ENCODE results near the gene ZYG11A.

ZYG11A gene

DNA sequence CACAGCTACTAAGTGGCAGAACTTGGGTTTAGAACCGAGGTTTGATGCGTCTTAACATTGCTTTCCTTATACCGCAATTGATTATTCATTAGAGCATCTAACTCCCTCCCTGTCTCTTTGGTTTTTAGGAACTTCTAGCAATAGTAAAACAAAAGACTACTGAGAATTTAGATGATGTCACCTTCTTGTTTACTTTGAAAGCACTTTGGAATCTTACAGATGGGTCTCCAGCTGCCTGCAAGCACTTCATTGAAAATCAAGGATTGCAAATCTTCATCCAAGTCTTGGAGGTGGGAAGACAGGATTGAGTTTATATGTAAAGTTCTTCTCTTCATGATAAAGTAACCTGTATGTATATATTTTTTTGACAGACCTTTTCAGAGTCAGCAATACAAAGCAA is 35.0 kb downstream of the ZYG11A start:
- no peak overlapping the region for H3K27ac ChIP-seq (ENCODE audit: poor library complexity, severe bottlenecking)
- peaks cover 35% of the 10 kb centered on the region for H3K36me3 ChIP-seq (ENCODE audit: low read depth)
- no peaks in the 10 kb centered on the region for H3K9me3 ChIP-seq (ENCODE audit: severe bottlenecking)
- ATAC-seq (ENCODE audit: low read depth): no peak
- H3K27me3 ChIP-seq (ENCODE audit: insufficient read depth, poor library complexity, severe bottlenecking): no peaks in the 10 kb centered on the region
- H3K4me1 ChIP-seq (ENCODE audit: insufficient read depth, poor library complexity, severe bottlenecking): no peaks in the 10 kb centered on the region
- TF ChIP-seq, protein P1, sequence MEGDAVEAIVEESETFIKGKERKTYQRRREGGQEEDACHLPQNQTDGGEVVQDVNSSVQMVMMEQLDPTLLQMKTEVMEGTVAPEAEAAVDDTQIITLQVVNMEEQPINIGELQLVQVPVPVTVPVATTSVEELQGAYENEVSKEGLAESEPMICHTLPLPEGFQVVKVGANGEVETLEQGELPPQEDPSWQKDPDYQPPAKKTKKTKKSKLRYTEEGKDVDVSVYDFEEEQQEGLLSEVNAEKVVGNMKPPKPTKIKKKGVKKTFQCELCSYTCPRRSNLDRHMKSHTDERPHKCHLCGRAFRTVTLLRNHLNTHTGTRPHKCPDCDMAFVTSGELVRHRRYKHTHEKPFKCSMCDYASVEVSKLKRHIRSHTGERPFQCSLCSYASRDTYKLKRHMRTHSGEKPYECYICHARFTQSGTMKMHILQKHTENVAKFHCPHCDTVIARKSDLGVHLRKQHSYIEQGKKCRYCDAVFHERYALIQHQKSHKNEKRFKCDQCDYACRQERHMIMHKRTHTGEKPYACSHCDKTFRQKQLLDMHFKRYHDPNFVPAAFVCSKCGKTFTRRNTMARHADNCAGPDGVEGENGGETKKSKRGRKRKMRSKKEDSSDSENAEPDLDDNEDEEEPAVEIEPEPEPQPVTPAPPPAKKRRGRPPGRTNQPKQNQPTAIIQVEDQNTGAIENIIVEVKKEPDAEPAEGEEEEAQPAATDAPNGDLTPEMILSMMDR (IDR thresholded peaks at IDR 0.05; ENCODE audit: poor library complexity, severe bottlenecking): no peak
- no peak for DNase-seq (ENCODE audit: low spot score)
- no peak overlapping the region for H3K4me3 ChIP-seq (ENCODE audit: severe bottlenecking)

DNA sequence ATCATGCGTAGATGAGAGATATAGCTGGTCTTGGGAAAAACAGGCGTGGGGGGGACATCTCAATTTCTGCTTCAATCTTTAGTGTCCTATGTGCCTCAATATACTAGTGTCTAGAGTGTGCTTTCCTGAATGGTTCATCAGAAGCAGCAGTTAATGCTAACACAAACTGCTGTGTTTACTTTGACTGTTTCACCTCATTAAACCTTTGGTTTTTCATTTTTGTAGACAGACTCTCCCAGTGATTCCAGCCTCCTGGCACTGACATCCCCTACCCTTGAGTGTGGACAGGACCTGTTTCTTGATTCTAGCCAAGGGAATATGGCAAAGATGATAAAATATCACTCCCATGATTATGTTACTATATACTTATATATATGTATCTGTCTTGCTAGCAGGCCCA is 37.6 kb downstream of the ZYG11A start:
- no peak for ATAC-seq (ENCODE audit: low read depth)

DNA sequence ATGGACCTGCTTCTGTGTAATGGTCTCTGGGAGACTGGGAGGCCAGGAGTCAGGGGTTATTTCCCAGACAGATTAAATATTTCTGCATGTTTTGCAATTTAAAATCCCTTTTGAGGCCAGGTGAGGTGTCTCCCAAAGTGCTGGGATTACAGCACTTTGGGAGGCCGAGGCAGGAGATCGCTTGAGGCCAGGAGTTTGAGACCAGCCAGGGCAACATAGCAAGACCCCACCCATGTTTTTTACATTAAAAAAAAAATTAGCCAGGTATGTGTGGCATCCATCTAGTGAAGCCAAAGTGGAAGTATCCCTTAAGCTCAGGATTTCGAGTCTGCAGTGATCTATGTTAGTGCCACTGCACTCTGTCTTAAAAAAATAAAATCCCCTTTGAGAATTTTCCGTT is 44.9 kb downstream of the ZYG11A start:
- H3K27ac ChIP-seq (ENCODE audit: poor library complexity, severe bottlenecking): no peak overlapping the region
- H3K36me3 ChIP-seq (ENCODE audit: low read depth): peaks cover 38% of the 10 kb centered on the region
- no peak for ATAC-seq (ENCODE audit: low read depth)
- H3K4me1 ChIP-seq (ENCODE audit: insufficient read depth, poor library complexity, severe bottlenecking): no peaks in the 10 kb centered on the region
- no peak overlapping the region for H3K4me3 ChIP-seq (ENCODE audit: severe bottlenecking)
- H3K27me3 ChIP-seq (ENCODE audit: insufficient read depth, poor library complexity, severe bottlenecking): no peaks in the 10 kb centered on the region
- no peak for DNase-seq (ENCODE audit: low spot score)
- TF ChIP-seq, protein P1 (IDR thresholded peaks at IDR 0.05; ENCODE audit: poor library complexity, severe bottlenecking): no peak
- H3K9me3 ChIP-seq (ENCODE audit: severe bottlenecking): no peaks in the 10 kb centered on the region

More for the DNA sequence above, 37.6 kb downstream of the ZYG11A start:
- no peak for DNase-seq (ENCODE audit: low spot score)
- Histone ChIP-seq H3K9me3 (ENCODE audit: severe bottlenecking) (no peaks in the 10 kb centered on the region), H3K36me3 (ENCODE audit: low read depth) (peaks cover 40% of the 10 kb centered on the region), H3K4me1 (ENCODE audit: insufficient read depth, poor library complexity, severe bottlenecking) (no peaks in the 10 kb centered on the region), H3K4me3 (ENCODE audit: severe bottlenecking) (no peak overlapping the region), H3K27ac (ENCODE audit: poor library complexity, severe bottlenecking) (no peak overlapping the region), H3K27me3 (ENCODE audit: insufficient read depth, poor library complexity, severe bottlenecking) (no peaks in the 10 kb centered on the region)
- TF ChIP-seq, protein P1 (IDR thresholded peaks at IDR 0.05; ENCODE audit: poor library complexity, severe bottlenecking): no peak

DNA sequence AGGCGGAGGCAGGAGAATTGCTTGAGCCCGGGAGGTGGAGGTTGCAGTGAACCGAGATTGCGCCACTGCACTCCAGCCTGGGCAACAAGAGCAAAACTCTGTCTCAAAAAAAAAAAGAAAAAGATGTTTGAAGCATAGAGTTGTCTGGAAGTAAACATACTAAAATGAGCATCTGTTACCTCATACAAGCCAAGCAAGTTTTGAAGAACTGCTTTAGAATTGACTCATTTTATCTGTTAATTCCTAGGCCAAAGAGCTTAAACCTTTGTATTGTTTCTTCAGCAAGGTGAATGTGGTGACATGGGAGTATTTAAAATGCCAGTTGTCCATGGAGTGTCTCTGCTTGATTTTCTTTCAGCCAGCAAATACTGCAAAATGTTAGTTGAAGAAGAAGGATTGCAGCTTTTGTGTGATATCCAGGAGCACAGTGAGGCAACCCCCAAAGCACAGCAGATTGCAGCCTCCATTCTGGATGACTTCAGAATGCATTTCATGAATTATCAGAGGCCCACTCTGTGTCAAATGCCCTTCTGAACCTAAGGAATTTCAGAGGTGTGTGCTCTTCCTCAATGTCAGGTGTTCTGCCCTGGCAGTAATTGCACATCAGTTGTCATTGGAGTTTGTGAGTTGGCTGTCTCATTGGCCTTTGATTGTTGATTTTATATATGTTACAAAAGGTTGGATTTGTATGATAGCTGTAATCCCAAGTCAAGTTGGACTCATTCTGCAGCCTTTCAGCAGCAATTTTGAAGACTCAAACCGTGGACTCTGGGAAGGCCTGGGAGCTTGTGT is 50.1 kb downstream of the ZYG11A start:
- no peaks in the 10 kb centered on the region for H3K4me1 ChIP-seq (ENCODE audit: insufficient read depth, poor library complexity, severe bottlenecking)
- no peak overlapping the region for H3K27ac ChIP-seq (ENCODE audit: poor library complexity, severe bottlenecking)
- H3K27me3 ChIP-seq (ENCODE audit: insufficient read depth, poor library complexity, severe bottlenecking): no peaks in the 10 kb centered on the region
- peaks cover 56% of the 10 kb centered on the region for H3K36me3 ChIP-seq (ENCODE audit: low read depth)
- no peaks in the 10 kb centered on the region for H3K9me3 ChIP-seq (ENCODE audit: severe bottlenecking)
- DNase-seq (ENCODE audit: low spot score) (no peak), ATAC-seq (ENCODE audit: low read depth) (no peak)
- TF ChIP-seq, protein P1 (IDR thresholded peaks at IDR 0.05; ENCODE audit: poor library complexity, severe bottlenecking): no peak
- no peak overlapping the region for H3K4me3 ChIP-seq (ENCODE audit: severe bottlenecking)

DNA sequence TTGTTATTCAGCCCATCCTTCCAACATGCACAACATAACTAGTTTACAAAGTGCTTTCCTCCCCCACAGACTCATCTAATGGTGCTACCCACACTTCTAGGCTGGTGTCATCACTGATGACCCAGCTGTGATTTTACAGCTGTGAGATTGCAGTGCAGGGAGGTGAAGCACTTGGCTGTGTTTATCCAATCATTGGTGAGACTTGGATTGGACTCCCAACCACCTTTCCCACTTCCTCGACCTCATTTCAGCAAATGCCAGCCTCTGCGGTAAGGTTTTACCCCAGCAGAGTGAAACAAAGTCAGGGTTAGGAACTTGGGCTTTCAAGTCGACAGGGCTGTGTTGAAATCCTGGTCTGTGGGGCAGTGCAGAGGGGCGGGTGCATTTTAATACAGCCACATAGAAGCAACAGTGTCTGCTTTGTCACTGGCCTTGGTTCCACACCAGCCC is 56.9 kb downstream of the ZYG11A start:
- Histone ChIP-seq H3K27me3 (ENCODE audit: insufficient read depth, poor library complexity, severe bottlenecking) (no peaks in the 10 kb centered on the region), H3K4me1 (ENCODE audit: insufficient read depth, poor library complexity, severe bottlenecking) (no peaks in the 10 kb centered on the region), H3K27ac (ENCODE audit: poor library complexity, severe bottlenecking) (no peak overlapping the region), H3K4me3 (ENCODE audit: severe bottlenecking) (no peak overlapping the region), H3K36me3 (ENCODE audit: low read depth) (peaks cover 18% of the 10 kb centered on the region), H3K9me3 (ENCODE audit: severe bottlenecking) (no peaks in the 10 kb centered on the region)
- TF ChIP-seq, protein P1 (IDR thresholded peaks at IDR 0.05; ENCODE audit: poor library complexity, severe bottlenecking): no peak
- ATAC-seq (ENCODE audit: low read depth) (no peak), DNase-seq (ENCODE audit: low spot score) (no peak)

Data from RWPE2 (cell line).